Daoy (cell line): ENCODE data around the gene NPAS3. TPM values are rescaled to one million over a fixed set of nuclear protein-coding genes. Genes with fewer than 3 reads are reported as not detected.

ENCODE experiments used
- DNase-seq: peaks from one replicate; pipeline ENCODE4 v3.0.0-alpha.2; 2015; ENCODE audit warnings: low read depth
- total RNA-seq: library from RNA; depleted of rRNA; stranded (reverse); fragments of >200 nt; shearing (Covaris generic); gene quantifications from 2 replicates; pipeline ENCODE4 v1.2.3, GENCODE V29; 2014

NPAS3 gene
- total RNA-seq, 1 experiment from 2014 or later, result 1.9 TPM

DNA sequence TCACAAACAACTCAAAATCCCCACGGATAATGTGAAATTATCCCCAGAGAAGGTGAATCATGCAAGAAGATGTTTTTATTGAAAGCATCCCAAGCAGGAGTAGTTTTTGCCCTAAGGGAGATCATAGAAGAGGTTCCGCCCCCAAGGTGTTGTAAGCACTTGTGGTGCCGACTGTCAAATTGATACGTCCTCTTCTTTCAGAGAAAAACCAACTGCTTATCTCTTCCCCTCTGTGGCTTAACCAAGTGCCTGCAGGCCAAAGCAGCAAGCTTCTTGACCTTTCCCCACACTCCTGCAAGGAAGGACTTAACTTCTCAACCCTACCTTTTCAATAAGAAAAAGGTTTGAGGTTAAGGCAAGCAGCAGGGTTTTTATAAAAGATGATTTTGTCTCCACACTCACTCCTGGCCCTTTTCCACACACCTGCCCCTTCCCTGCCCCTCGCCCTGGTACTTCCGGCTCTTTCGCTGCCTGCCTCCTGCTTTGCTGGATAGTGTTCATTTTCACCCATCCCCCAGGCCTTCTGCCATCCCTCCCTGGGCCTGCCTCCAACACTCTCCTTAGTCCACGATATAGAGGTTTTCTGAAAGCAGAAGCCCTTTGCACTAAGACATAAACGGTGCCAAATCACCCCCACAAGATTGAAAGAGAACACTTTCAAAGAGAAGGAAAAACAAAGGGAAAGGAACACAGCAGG is 897.7 kb downstream of the NPAS3 start:
- no peak for DNase-seq

- no peak for DNase-seq
These were observed 898.4 kb downstream of the NPAS3 start for GRCh38 chr14:33836900-33837577.

GRCh38 chr14:33837943-33838683 is 899.4 kb downstream of the NPAS3 start:
- no peak for DNase-seq

DNA sequence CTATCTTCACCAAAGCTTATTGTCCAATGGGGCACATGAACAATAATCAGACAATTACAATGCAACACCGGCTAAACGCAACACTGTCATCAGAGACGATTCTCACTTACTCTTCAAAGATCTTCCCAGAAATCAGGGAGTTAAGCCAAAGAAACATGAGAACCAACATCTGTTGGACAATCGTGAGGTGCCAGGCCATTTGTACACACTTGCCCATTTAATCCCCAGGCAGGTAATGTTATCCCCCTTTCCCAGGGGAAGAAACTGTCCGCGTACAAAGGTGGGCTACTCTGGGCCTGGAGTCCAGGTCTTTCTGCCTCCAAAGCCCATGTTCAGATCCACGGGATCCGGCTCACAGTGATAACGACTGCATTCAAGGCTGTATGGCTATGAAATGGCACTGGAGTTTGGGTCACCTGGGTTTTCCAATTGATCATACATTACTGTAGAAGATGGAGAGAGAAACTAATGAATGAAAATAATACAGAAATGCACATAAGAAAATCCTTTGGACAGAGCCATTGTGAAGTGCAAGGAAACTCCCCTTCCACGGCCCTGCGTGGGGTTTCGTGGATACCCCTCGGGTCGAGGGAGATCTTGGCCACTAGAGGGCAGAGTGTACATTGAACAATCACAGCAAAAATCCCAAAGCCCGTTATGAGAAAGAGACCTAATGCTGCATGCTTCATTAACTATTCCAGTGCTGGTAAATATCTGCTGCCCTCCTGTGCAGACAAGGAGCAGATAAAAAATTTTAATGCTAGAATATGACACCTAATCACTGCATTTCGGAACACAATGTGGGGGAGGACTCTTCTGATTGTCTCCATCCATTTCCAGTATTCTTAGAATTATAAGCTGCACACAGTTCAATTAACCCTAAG is 900.8 kb downstream of the NPAS3 start:
- peak; percentile 41 for DNase-seq

DNA sequence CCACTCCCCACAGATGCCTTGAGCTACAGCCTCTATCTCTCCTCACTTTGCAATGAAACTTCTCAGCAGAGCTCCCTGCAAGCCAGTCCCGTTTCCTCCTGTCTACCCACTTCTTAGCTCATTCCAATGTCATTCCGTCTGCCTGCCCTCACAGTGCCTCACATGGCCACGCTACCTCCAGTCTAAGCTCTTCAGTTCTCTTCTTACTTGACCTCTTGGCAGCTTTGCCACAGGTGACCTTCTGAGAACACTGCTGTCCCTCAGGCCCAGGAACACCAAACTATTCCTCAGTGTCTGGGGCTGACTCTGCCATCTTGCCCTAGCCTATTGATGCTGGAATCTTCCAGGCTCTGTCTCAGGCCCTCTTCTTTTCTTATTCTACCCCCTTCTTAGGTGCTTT is 902.1 kb downstream of the NPAS3 start:
- no peak for DNase-seq

- DNase-seq, result no peak
These were observed 903.6 kb downstream of the NPAS3 start for GRCh38 chr14:33842299-33842698.

GRCh38 chr14:33844118-33844517 is 905.4 kb downstream of the NPAS3 start:
- DNase-seq, result no peak

DNA sequence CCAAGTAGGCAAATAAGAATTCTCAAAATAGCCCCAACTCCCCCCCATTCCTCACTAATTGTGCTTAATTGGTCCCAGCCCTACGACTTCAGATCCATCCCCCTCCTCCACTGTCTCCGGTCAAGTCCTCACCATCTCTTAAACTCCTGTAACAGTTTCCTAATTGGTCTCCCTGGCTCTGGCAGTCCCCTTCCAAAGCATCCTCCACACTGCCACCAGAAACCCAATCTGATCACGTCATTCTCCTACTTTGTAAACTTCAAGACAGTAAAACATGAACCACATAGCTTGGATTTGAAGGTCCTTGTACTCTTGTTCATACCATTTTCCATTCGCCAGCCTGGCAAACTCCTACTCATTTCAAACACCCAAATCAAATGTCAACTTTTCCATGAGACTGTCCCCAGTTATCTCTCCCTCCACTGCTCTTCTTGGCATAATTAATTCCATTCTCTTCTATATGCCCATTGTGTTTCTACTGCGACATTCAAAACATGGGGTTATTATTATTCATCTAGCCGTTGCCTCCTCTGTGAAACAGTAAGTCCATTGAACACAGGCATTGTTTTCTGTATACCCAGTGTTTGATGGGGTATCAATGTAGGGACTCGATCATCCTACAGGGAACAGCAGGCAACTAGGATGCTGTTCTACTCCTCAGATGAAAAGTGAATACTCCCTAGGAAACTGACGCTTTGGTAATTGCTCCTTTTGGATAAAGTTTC is 907.6 kb downstream of the NPAS3 start:
- no peak for DNase-seq

GRCh38 chr14:33847066-33847465 is 908.4 kb downstream of the NPAS3 start:
- DNase-seq, result no peak

GRCh38 chr14:33848009-33848408 is 909.3 kb downstream of the NPAS3 start:
- DNase-seq, result no peak

DNA sequence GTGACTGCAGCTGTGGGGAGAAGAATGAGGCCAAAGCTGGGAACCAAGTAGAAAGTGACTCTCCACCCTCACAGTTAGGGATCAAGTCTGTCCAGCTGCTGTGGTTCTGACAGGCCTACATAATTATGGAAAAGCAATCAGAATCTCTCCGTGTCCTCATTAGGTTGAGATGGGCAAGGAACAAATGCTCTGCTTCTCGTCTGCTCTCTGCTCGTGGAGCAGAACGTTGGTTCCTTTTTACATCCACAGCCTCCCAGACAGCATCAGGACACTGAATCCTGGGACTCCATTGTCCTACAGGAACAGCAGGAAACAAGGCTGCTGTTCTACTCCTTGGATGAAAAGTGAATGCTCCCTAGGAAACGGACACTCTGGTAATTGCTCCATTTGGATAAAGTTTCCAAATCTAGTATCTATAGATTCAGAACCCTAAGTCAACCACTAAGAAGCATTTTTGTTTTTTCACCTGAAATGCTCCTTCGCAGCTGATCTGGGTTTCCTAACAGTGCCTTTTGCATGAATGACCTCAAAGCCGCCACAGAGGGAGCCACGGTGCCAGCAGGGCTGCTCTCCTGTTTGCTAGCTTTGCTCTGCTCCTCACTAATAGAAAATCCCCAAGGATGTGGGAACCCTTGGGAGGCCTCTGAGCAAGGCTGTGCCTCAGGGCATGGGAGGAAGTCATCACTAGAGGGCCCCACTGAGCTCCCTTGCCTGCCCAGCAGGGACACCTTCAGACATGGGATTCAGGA is 910.2 kb downstream of the NPAS3 start:
- peak; percentile 88 for DNase-seq

GRCh38 chr14:33849455-33849801 is 910.7 kb downstream of the NPAS3 start:
- DNase-seq, result no peak

DNA sequence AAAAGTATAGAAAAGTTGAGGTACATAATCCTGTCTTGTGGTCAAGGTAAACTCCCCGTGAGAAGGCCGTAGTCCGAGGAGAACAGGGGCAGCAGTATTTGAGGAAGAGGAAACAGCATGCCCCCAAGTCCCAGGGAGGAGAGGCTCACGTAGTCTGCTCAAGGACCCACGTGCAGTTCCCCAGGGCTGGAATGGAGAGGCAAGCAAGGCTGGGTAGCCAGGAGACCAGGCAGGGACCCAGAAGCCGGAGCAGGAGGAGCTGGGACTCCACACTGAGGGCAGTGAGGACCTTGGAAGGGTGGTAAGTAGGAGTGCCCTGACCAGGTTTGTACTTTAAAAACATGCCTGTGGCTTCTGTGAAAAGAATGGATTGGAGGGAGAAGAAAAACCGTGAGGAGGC is 912.1 kb downstream of the NPAS3 start:
- no peak for DNase-seq

DNA sequence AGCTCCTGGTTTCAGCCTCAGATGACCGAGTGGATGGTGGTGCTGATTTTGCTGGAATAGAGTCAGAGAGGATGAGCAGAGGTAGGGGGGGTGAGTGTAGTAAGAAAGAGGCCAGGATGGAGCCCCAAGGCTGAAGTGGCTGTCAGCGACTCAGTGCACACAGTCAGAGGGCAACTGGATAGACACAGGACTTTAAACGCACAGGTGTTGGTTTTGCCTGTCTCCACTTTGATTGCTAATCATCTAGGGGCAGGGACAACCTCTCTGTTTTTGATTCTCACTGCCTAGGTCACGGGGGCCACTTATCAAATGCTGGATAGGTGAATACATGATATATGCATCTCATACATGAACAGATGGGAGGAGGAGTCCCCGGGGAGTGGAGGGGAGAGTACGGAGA is 912.7 kb downstream of the NPAS3 start:
- DNase-seq, result no peak

DNA sequence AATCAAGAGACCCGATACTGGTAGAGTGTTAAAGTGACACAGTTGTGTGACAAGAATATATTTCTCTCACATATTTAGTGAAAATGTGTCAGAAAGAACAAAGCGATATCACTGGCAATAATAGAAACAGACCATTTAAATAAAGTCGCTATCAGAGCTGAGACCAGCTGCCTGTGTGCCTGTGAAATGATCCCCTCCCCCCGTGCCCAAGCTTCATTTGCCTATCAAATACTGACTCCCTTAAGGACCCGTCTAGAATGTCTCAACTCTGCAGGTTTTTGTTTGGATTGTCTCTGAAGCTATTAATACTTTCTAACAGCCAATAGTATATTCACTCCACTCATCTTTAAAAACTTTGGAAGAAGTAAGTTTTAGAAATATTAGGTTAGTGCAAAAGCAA is 913.3 kb downstream of the NPAS3 start:
- DNase-seq, result no peak
